Activated CD4-positive, alpha-beta memory T cell treated with anti-CD3 and anti-CD28 coated beads, Interleukin-2, amount 10 ng/mL, durations not matched to agents 7 days and 5 days (primary cell): ENCODE measurements around the gene MAL. TPM values are rescaled to one million over a fixed set of nuclear protein-coding genes. Genes with fewer than 3 reads are reported as not detected.

Experiments used
- CTCF ChIA-PET: fragments of 350-600 bp; sonication (Branson Sonifier 250); formaldehyde crosslinking; loops from one replicate; lab custom pipeline; 2021; ENCODE audit warnings: antibody characterized with exemption, inconsistent platforms; lab: Charles Lee
- POLR2A ChIA-PET: fragments of 350-600 bp; sonication (Branson Sonifier 250); formaldehyde crosslinking; loops from one replicate; lab custom pipeline; 2021; ENCODE audit warnings: antibody characterized with exemption; lab: Charles Lee
- DNase-seq: peaks from one replicate; pipeline ENCODE4 v3.0.0-alpha.2; 2020
- H3K27ac Mint-ChIP-seq: one replicate; pipeline ENCODE4 v1.8.0; 2021; ENCODE audit warnings: mild to moderate bottlenecking, mixed read lengths
- H3K27me3 Mint-ChIP-seq: one replicate; pipeline ENCODE4 v1.8.0; 2021; ENCODE audit warnings: mixed read lengths
- H3K36me3 Mint-ChIP-seq: one replicate; pipeline ENCODE4 v1.8.0; 2021; ENCODE audit warnings: low read depth, mixed read lengths
- H3K4me1 Mint-ChIP-seq: one replicate; pipeline ENCODE4 v1.8.0; 2021; ENCODE audit warnings: mixed read lengths
- H3K4me3 Mint-ChIP-seq: one replicate; pipeline ENCODE4 v1.8.0; 2021; ENCODE audit warnings: mild to moderate bottlenecking, mixed read lengths
- H3K9me3 Mint-ChIP-seq: one replicate; pipeline ENCODE4 v1.8.0; 2021; ENCODE audit warnings: mixed read lengths
- total RNA-seq, 2 experiments: library from RNA; stranded (reverse); gene quantifications; one replicate each; pipeline ENCODE4 v1.2.3, GENCODE V29; 2021

MAL gene
- total RNA-seq, 2 experiments from 2014 or later, result 202 to 210 TPM

- Mint-ChIP-seq H3K4me3 (no peak overlapping the region), H3K27ac (no peak overlapping the region), H3K4me1 (peaks cover 69% of the 10 kb centered on the region), H3K36me3 (peaks cover 58% of the 10 kb centered on the region), H3K9me3 (peaks cover 7% of the 10 kb centered on the region), H3K27me3 (no peaks in the 10 kb centered on the region)
- ChIA-PET POLR2A (interaction anchor here (1.7 to 1.9 kb wide), 2 partner anchors 15 to 22 kb away, joined by 5 to 11 read pairs; no protein-coding TSS in a partner anchor), CTCF (interaction anchor here (1.0 to 1.5 kb wide), 2 partner anchors 36 to 39 kb away, joined by 3 read pairs; no protein-coding TSS in a partner anchor)
- DNase-seq, result no peak
These were observed 14.9 kb downstream of the MAL start for GRCh38 chr2:95040426-95040825.

- H3K36me3 Mint-ChIP-seq, result peaks cover 61% of the 10 kb centered on the region
- peak overlapping the region; percentile 33 for H3K27ac Mint-ChIP-seq
- no peak overlapping the region for H3K4me3 Mint-ChIP-seq
- DNase-seq, result no peak
- ChIA-PET POLR2A (interaction anchor here (0.9 to 1.9 kb wide), 7 partner anchors 8 to 81 kb away, joined by 3 to 11 read pairs (median 3); partner anchors contain the start of gene MRPS5), CTCF (interaction anchor here (0.8 to 2.0 kb wide), 5 partner anchors 13 to 74 kb away, joined by 3 to 8 read pairs (median 3); no protein-coding TSS in a partner anchor)
- H3K9me3 Mint-ChIP-seq, result peaks cover 7% of the 10 kb centered on the region
- peaks cover 72% of the 10 kb centered on the region for H3K4me1 Mint-ChIP-seq
- H3K27me3 Mint-ChIP-seq, result no peaks in the 10 kb centered on the region
These were observed 15.7 kb downstream of the MAL start for GRCh38 chr2:95041060-95041823.

- POLR2A ChIA-PET, result interaction anchor here (0.9 to 1.9 kb wide), 6 partner anchors 8 to 80 kb away, joined by 3 to 5 read pairs (median 3); partner anchors contain the start of gene MRPS5
- peaks cover 70% of the 10 kb centered on the region for H3K4me1 Mint-ChIP-seq
- no peak overlapping the region for H3K4me3 Mint-ChIP-seq
- H3K9me3 Mint-ChIP-seq, result peaks cover under 1% of the 10 kb centered on the region
- no peak for DNase-seq
- peaks cover 55% of the 10 kb centered on the region for H3K36me3 Mint-ChIP-seq
- CTCF ChIA-PET, result interaction anchor here (0.8 to 2.0 kb wide), 4 partner anchors 12 to 73 kb away, joined by 3 to 8 read pairs (median 3); no protein-coding TSS in a partner anchor
- H3K27ac Mint-ChIP-seq, result peak overlapping the region; percentile 33
- H3K27me3 Mint-ChIP-seq, result no peaks in the 10 kb centered on the region
These were observed 16.4 kb downstream of the MAL start for GRCh38 chr2:95041824-95042442.

- peaks cover 66% of the 10 kb centered on the region for H3K4me1 Mint-ChIP-seq
- DNase-seq, result no peak
These were observed 17.2 kb downstream of the MAL start for GRCh38 chr2:95042472-95043271.

GRCh38 chr2:95043300-95044093 lies 18.0 kb downstream of the MAL start:
- CTCF ChIA-PET, result interaction anchor here (0.6 to 2.9 kb wide), 6 partner anchors 11 to 285 kb away, joined by 3 to 11 read pairs (median 4); no protein-coding TSS in a partner anchor
- H3K27ac Mint-ChIP-seq, result peak overlapping the region; percentile 41
- H3K36me3 Mint-ChIP-seq, result peaks cover 41% of the 10 kb centered on the region
- H3K4me1 Mint-ChIP-seq, result peaks cover 60% of the 10 kb centered on the region
- H3K4me3 Mint-ChIP-seq, result no peak overlapping the region
- DNase-seq, result no peak
- POLR2A ChIA-PET, result interaction anchor here (0.6 to 1.8 kb wide), 8 partner anchors 12 to 79 kb away, joined by 3 to 6 read pairs (median 4); partner anchors contain the start of gene MRPS5
- no peaks in the 10 kb centered on the region for H3K9me3 Mint-ChIP-seq
- H3K27me3 Mint-ChIP-seq, result no peaks in the 10 kb centered on the region

More at GRCh38 chr2:95042472-95043271, 17.2 kb downstream of the MAL start:
- Mint-ChIP-seq H3K36me3 (peaks cover 47% of the 10 kb centered on the region), H3K9me3 (no peaks in the 10 kb centered on the region), H3K4me3 (no peak overlapping the region), H3K27ac (peak overlapping the region; percentile 41), H3K27me3 (no peaks in the 10 kb centered on the region)
- ChIA-PET POLR2A (interaction anchor here (0.9 to 1.8 kb wide), 8 partner anchors 14 to 80 kb away, joined by 3 to 6 read pairs (median 3); partner anchors contain the start of gene MRPS5), CTCF (interaction anchor here (0.6 to 2.9 kb wide), 6 partner anchors 12 to 286 kb away, joined by 3 to 11 read pairs (median 4); no protein-coding TSS in a partner anchor)

GRCh38 chr2:95044601-95045000 lies 19.1 kb downstream of the MAL start:
- ChIA-PET POLR2A (interaction anchor here (1.2 to 1.3 kb wide), 2 partner anchors 11 to 19 kb away, joined by 4 read pairs; partner anchors contain the start of gene MAL), CTCF (interaction anchor here (1.4 to 2.9 kb wide), 2 partner anchors 31 to 35 kb away, joined by 4 to 11 read pairs; no protein-coding TSS in a partner anchor)
- Mint-ChIP-seq H3K27ac (no peak overlapping the region), H3K27me3 (no peaks in the 10 kb centered on the region), H3K4me3 (no peak overlapping the region), H3K4me1 (peaks cover 56% of the 10 kb centered on the region), H3K36me3 (peaks cover 43% of the 10 kb centered on the region), H3K9me3 (no peaks in the 10 kb centered on the region)
- DNase-seq, result no peak

- Mint-ChIP-seq H3K9me3 (no peaks in the 10 kb centered on the region), H3K27ac (no peak overlapping the region), H3K4me1 (peaks cover 62% of the 10 kb centered on the region), H3K36me3 (peaks cover 53% of the 10 kb centered on the region), H3K27me3 (no peaks in the 10 kb centered on the region), H3K4me3 (no peak overlapping the region)
- CTCF ChIA-PET, result no interaction called here
- DNase-seq, result no peak
- POLR2A ChIA-PET, result no interaction called here
These were observed 21.0 kb downstream of the MAL start for GRCh38 chr2:95046371-95047112.

GRCh38 chr2:95047629-95048510 lies 22.4 kb downstream of the MAL start:
- Mint-ChIP-seq H3K4me1 (peaks cover 55% of the 10 kb centered on the region), H3K27me3 (no peaks in the 10 kb centered on the region), H3K27ac (no peak overlapping the region), H3K36me3 (peaks cover 61% of the 10 kb centered on the region), H3K9me3 (no peaks in the 10 kb centered on the region), H3K4me3 (no peak overlapping the region)
- ChIA-PET POLR2A (interaction anchor here (0.8 to 1.2 kb wide), 2 partner anchors 26 to 29 kb away, joined by 3 read pairs; no protein-coding TSS in a partner anchor), CTCF (interaction anchor here (1.4 kb wide), 1 partner anchor 25 kb away, joined by 3 read pairs; no protein-coding TSS in a partner anchor)
- DNase-seq, result no peak

- DNase-seq, result no peak
- Mint-ChIP-seq H3K9me3 (no peaks in the 10 kb centered on the region), H3K4me3 (no peak overlapping the region), H3K4me1 (peaks cover 50% of the 10 kb centered on the region), H3K36me3 (peaks cover 64% of the 10 kb centered on the region), H3K27ac (peak overlapping the region; percentile 24), H3K27me3 (no peaks in the 10 kb centered on the region)
- CTCF ChIA-PET, result interaction anchor here (1.4 kb wide), 1 partner anchor 26 kb away, joined by 3 read pairs; no protein-coding TSS in a partner anchor
- POLR2A ChIA-PET, result interaction anchor here (0.8 to 1.2 kb wide), 2 partner anchors 25 to 27 kb away, joined by 3 read pairs; no protein-coding TSS in a partner anchor
These were observed 23.5 kb downstream of the MAL start for GRCh38 chr2:95048825-95049682.

- DNase-seq, result no peak
- Mint-ChIP-seq H3K4me1 (peaks cover 48% of the 10 kb centered on the region), H3K36me3 (peaks cover 62% of the 10 kb centered on the region), H3K9me3 (no peaks in the 10 kb centered on the region), H3K27ac (no peak overlapping the region), H3K27me3 (no peaks in the 10 kb centered on the region), H3K4me3 (no peak overlapping the region)
- POLR2A ChIA-PET, result no interaction called here
- CTCF ChIA-PET, result no interaction called here
These were observed 24.1 kb downstream of the MAL start for GRCh38 chr2:95049683-95049955.
